Measurements from ENCODE around the gene NCOR2. TPM values are rescaled to one million over a fixed set of nuclear protein-coding genes. Genes with fewer than 3 reads are reported as not detected.

The NCOR2 gene
- total RNA-seq, 4 donors from 2014 or later = 41.8 to 133 (median 66.4) TPM

GRCh38 chr12:124610629-124611558 lies 43.5 kb upstream of the NCOR2 start:
- TF ChIP-seq CTCF (IDR thresholded peaks at IDR 0.05; ENCODE audit: low read depth) = no peak

- no peak for TF ChIP-seq CTCF (IDR thresholded peaks at IDR 0.05; ENCODE audit: low read depth)
Measured at GRCh38 chr12:124610021-124610612, 42.7 kb upstream of the NCOR2 start.

- TF ChIP-seq CTCF (IDR thresholded peaks at IDR 0.05; ENCODE audit: low read depth) = no peak
Measured at GRCh38 chr12:124609041-124609989, 41.9 kb upstream of the NCOR2 start.

GRCh38 chr12:124608450-124608870 lies 41.0 kb upstream of the NCOR2 start:
- TF ChIP-seq CTCF (IDR thresholded peaks at IDR 0.05; ENCODE audit: low read depth) = no peak

- no peak for TF ChIP-seq CTCF (IDR thresholded peaks at IDR 0.05; ENCODE audit: low read depth)
Measured at GRCh38 chr12:124607681-124608425, 40.4 kb upstream of the NCOR2 start.

- TF ChIP-seq CTCF (IDR thresholded peaks at IDR 0.05; ENCODE audit: low read depth) = no peak
Measured at GRCh38 chr12:124605883-124606774, 38.7 kb upstream of the NCOR2 start.
